Smooth muscle cell (in vitro differentiated cells): ENCODE data around the gene PANK4. TPM values are rescaled to one million over a fixed set of nuclear protein-coding genes. Genes with fewer than 3 reads are reported as not detected.

Experiments used
- DNase-seq: peaks from one replicate; lab custom pipeline; 2025; ENCODE audit not compliant: unreplicated experiment; lab: John Stamatoyannopoulos, UW
- H2AFZ ChIP-seq: fragments of 200-600 bp; sonication (generic); 2 replicates; pipeline ENCODE4 v1.6.0; 2016; ENCODE audit warnings: antibody characterized with exemption, low read depth, mild to moderate bottlenecking
- H3F3A ChIP-seq: fragments of 200-600 bp; sonication (generic); 2 replicates; pipeline ENCODE4 v1.6.0; 2017; ENCODE audit warnings: antibody characterized with exemption, low read depth
- H3K27ac ChIP-seq: fragments of 200-600 bp; sonication (generic); 2 replicates; pipeline ENCODE4 v1.5.1; 2016; ENCODE audit warnings: low read depth, mild to moderate bottlenecking
- H3K27me3 ChIP-seq: fragments of 200-600 bp; sonication (generic); 2 replicates; pipeline ENCODE4 v1.6.1; 2016; ENCODE audit warnings: low read depth, mild to moderate bottlenecking
- H3K36me3 ChIP-seq: fragments of 200-600 bp; sonication (generic); 2 replicates; pipeline ENCODE4 v1.5.1; 2016; ENCODE audit warnings: low read depth
- H3K4me1 ChIP-seq: fragments of 200-600 bp; sonication (generic); 2 replicates; pipeline ENCODE4 v1.5.1; 2016; ENCODE audit warnings: low read depth
- H3K4me2 ChIP-seq: fragments of 200-600 bp; sonication (generic); 2 replicates; pipeline ENCODE4 v1.6.0; 2016; ENCODE audit warnings: mild to moderate bottlenecking
- H3K4me3 ChIP-seq: fragments of 200-600 bp; sonication (generic); 2 replicates; pipeline ENCODE4 v1.5.1; 2016; ENCODE audit warnings: mild to moderate bottlenecking
- H3K79me2 ChIP-seq: fragments of 200-600 bp; sonication (generic); 2 replicates; pipeline ENCODE4 v1.6.0; 2016; ENCODE audit warnings: low read depth, mild to moderate bottlenecking
- H3K9ac ChIP-seq: fragments of 200-600 bp; sonication (generic); 2 replicates; pipeline ENCODE4 v1.6.0; 2016; ENCODE audit warnings: low read depth
- H3K9me3 ChIP-seq: fragments of 200-600 bp; sonication (generic); replicated peaks from 2 replicates; pipeline ENCODE4 v1.5.1; 2016; ENCODE audit warnings: low read depth
- H4K20me1 ChIP-seq: fragments of 200-600 bp; sonication (generic); 2 replicates; pipeline ENCODE4 v1.6.0; 2016; ENCODE audit warnings: low read depth
- WGBS: methylation state at CpG from one replicate; pipeline ENCODE4 v1.1.7; 2016; ENCODE audit warnings: low lambda C conversion rate; 5-methylcytosine and 5-hydroxymethylcytosine counted together
- polyA plus RNA-seq: library from polyadenylated mRNA; unstranded; fragments of >200 nt; fragmentation: Nextera tagmentation; extraction: Ambion mirVana; gene quantifications from 2 replicates; pipeline ENCODE4 v1.2.1, GENCODE V29; 2016
- total RNA-seq: library from RNA; depleted of rRNA; stranded (reverse); fragments of >200 nt; gene quantifications from 2 replicates; pipeline ENCODE4 v1.2.3, GENCODE V29; 2014
- TF ChIP-seq, protein P1 (sequence below): fragments of 200-600 bp; sonication (generic); IDR thresholded peaks from 2 replicates; pipeline ENCODE4 v1.5.1; 2017; ENCODE audit warnings: borderline replicate concordance, mild to moderate bottlenecking, antibody characterized with exemption; ENCODE audit not compliant: insufficient read depth, poor library complexity, severe bottlenecking

PANK4 gene
- total and polyA plus RNA-seq, 2 experiments from 2014 or later = 28.4 to 28.7 TPM

DNA sequence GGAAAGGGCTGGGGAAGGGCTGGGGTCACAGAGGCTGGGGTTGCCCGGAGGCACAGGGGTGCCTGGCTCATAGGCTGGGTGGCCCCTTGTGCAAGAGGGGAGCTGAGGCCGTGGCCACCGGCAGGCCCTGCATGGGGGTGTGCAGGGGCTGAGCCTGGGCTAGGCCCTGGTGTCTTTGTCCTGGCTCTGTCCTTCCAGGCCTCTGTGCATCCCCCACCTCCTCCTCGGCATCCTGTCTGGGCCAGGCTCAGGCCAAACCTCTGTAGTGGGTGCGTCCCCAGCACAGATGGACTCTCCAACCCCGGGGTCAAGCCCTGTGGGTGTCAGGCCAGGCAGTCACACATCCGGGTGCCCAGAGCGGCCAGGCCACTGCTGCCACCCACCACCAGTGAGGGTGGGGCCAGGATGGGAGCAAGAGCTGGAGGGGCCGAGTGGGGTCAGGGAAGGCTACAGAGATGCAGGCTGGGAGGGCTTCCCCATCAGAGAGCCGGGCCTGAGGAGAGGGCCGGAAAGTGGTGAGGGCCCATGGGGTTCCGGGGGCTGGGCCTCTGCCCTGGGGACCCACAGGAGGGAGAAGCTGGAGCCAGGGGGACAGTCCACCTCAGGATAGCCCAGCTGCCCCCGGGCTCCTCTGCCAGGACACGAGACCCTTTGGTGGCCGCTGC, 19.4 kb downstream of the PANK4 start:
- H3K27ac ChIP-seq = no peak overlapping the region
- H3K4me3 ChIP-seq = no peak overlapping the region
- no peak overlapping the region for H3K9ac ChIP-seq
- H3K4me2 ChIP-seq = no peak overlapping the region
- no peaks in the 10 kb centered on the region for H3K36me3 ChIP-seq
- H3K9me3 ChIP-seq = no peaks in the 10 kb centered on the region
- WGBS = 63% methylated on average over 15 of the region's 15 CpGs
- H4K20me1 ChIP-seq = peaks cover 32% of the 10 kb centered on the region
- no peaks in the 10 kb centered on the region for H3K27me3 ChIP-seq
- no peak overlapping the region for H2AFZ ChIP-seq
- no peaks in the 10 kb centered on the region for H3F3A ChIP-seq
- H3K4me1 ChIP-seq = no peaks in the 10 kb centered on the region
- no peak for DNase-seq
- TF ChIP-seq, protein P1, sequence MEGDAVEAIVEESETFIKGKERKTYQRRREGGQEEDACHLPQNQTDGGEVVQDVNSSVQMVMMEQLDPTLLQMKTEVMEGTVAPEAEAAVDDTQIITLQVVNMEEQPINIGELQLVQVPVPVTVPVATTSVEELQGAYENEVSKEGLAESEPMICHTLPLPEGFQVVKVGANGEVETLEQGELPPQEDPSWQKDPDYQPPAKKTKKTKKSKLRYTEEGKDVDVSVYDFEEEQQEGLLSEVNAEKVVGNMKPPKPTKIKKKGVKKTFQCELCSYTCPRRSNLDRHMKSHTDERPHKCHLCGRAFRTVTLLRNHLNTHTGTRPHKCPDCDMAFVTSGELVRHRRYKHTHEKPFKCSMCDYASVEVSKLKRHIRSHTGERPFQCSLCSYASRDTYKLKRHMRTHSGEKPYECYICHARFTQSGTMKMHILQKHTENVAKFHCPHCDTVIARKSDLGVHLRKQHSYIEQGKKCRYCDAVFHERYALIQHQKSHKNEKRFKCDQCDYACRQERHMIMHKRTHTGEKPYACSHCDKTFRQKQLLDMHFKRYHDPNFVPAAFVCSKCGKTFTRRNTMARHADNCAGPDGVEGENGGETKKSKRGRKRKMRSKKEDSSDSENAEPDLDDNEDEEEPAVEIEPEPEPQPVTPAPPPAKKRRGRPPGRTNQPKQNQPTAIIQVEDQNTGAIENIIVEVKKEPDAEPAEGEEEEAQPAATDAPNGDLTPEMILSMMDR = no peak
- no peaks in the 10 kb centered on the region for H3K79me2 ChIP-seq

DNA sequence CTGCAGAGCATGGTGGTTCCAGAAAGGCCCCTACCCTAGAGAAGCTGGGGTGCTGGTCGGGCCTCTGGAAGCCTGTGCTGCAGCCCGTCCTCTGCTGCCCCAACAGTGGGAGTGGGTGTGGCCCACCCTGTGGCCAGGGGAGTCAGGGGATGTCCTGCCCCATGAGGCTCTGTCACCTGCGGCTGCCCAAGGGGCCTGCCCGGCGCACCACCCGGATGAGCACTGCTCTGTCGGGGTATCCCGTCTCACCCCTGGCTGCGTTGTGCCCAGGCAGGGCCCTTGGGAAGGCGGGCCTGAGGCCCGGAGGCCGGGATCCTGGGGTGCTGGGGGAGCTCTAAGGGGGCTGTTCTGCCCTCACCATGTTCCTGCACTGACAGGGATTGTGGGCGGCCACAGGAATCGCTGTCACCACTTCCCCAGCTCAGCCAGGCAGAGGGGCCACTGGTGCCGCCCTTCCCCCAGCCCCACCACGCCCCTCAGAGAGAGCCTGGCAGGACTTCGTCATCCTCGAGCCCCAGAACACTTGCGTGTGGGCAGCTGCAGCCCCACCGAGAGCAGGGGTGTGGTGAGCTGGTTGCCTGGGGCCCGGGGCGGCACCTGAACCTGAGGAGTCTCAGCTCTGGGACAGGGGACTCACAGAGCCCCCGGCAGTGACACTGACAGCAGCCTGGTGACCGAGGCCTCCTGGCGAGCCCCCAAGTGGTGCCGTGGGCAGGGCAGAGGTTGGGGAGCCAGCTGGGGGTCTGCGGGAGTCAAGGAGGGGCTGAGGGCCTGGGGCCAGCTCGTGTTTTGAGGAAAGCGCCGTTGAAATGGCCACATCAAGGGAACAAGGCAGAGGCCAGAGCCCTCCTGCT, 20.2 kb downstream of the PANK4 start:
- H3K4me2 ChIP-seq = no peak overlapping the region
- H3K27ac ChIP-seq = no peak overlapping the region
- H3F3A ChIP-seq = no peaks in the 10 kb centered on the region
- DNase-seq = no peak
- no peaks in the 10 kb centered on the region for H3K27me3 ChIP-seq
- H2AFZ ChIP-seq = no peak overlapping the region
- H3K36me3 ChIP-seq = no peaks in the 10 kb centered on the region
- WGBS = 88% methylated on average over 27 of the region's 30 CpGs
- no peak overlapping the region for H3K4me3 ChIP-seq
- H3K9me3 ChIP-seq = no peaks in the 10 kb centered on the region
- no peaks in the 10 kb centered on the region for H3K4me1 ChIP-seq
- H3K79me2 ChIP-seq = no peaks in the 10 kb centered on the region
- H3K9ac ChIP-seq = no peak overlapping the region
- TF ChIP-seq, protein P1 = no peak
- H4K20me1 ChIP-seq = peaks cover 29% of the 10 kb centered on the region

DNA sequence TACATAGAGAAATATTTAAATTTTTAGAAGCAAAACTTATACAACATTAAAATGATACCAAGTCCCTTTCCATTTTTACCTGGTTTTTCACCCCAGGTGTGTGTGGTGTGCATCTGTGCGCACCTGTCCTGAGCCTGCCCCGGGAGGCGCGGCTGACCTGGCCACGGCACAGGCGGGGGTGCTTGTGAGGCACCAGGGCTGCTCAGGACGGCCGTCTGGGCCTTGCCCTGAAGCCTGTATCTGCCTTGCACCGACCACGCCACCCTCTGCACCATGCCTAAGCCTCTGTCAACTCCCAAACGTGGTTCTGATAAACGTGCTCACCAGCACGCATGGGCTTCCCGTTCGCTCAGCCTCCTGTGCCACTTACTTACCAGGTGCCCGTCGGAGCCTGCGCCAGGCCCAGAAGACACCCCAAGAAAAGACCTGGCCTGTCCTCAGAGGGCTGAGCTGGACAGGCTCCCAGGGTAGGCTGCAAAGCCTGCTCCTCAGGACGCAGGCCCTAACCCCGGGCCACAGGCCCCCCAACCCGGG, 20.9 kb downstream of the PANK4 start:
- H3F3A ChIP-seq = no peaks in the 10 kb centered on the region
- DNase-seq = no peak
- no peaks in the 10 kb centered on the region for H3K36me3 ChIP-seq
- no peaks in the 10 kb centered on the region for H3K79me2 ChIP-seq
- WGBS = 90% methylated on average over 21 of the region's 21 CpGs
- no peaks in the 10 kb centered on the region for H3K9me3 ChIP-seq
- no peak overlapping the region for H3K4me2 ChIP-seq
- no peaks in the 10 kb centered on the region for H3K27me3 ChIP-seq
- H3K27ac ChIP-seq = no peak overlapping the region
- H2AFZ ChIP-seq = no peak overlapping the region
- TF ChIP-seq, protein P1 = no peak
- H3K4me3 ChIP-seq = no peak overlapping the region
- H3K4me1 ChIP-seq = no peaks in the 10 kb centered on the region
- no peak overlapping the region for H3K9ac ChIP-seq
- H4K20me1 ChIP-seq = peaks cover 29% of the 10 kb centered on the region
